Activated CD8-positive, alpha-beta memory T cell treated with anti-CD3 and anti-CD28 coated beads, Interleukin-2, amount 10 ng/mL, durations not matched to agents 7 days and 5 days (primary cell): Measurements from ENCODE around the gene DAAM2. TPM values are rescaled to one million over a fixed set of nuclear protein-coding genes. Genes with fewer than 3 reads are reported as not detected.
A peak's percentile ranks its signal among the peaks of the same experiment; 100 is the strongest.

Source experiments
- ATAC-seq: fragments of 150-1000 bp; cut with Tn5 transposase; one replicate; pipeline ENCODE4 v1.10.0; 2021; ENCODE audit warnings: moderate library complexity
- CTCF ChIA-PET: fragments of 350-600 bp; sonication (Branson Sonifier 250); formaldehyde crosslinking; loops from one replicate; lab custom pipeline; 2021; ENCODE audit warnings: antibody characterized with exemption; lab: Charles Lee
- DNase-seq: peaks from one replicate; pipeline ENCODE4 v3.0.0-alpha.2; 2020
- H3K27ac Mint-ChIP-seq: one replicate; pipeline ENCODE4 v1.8.0; 2021; ENCODE audit warnings: mild to moderate bottlenecking, mixed read lengths
- H3K27me3 Mint-ChIP-seq: one replicate; pipeline ENCODE4 v1.8.0; 2021; ENCODE audit warnings: mixed read lengths
- H3K36me3 Mint-ChIP-seq: one replicate; pipeline ENCODE4 v1.8.0; 2021; ENCODE audit warnings: mild to moderate bottlenecking, mixed read lengths
- H3K4me1 Mint-ChIP-seq: one replicate; pipeline ENCODE4 v1.8.0; 2021; ENCODE audit warnings: mixed read lengths
- H3K4me3 Mint-ChIP-seq: one replicate; pipeline ENCODE4 v1.8.0; 2021; ENCODE audit warnings: mild to moderate bottlenecking, moderate library complexity, mixed read lengths
- H3K9me3 Mint-ChIP-seq: one replicate; pipeline ENCODE4 v1.8.0; 2022; ENCODE audit warnings: low read depth, mixed read lengths
- total RNA-seq, 2 experiments: library from RNA; stranded (reverse); gene quantifications; one replicate each; pipeline ENCODE4 v1.2.3, GENCODE V29; 2021

DAAM2 gene
- total RNA-seq, 2 experiments from 2014 or later, result not detected

GRCh38 chr6:39923394-39923793 lies 131.2 kb downstream of the DAAM2 start:
- no peak for ATAC-seq
- Mint-ChIP-seq H3K27ac (no peak overlapping the region), H3K27me3 (no peaks in the 10 kb centered on the region), H3K9me3 (peaks cover 7% of the 10 kb centered on the region), H3K4me3 (no peak overlapping the region), H3K36me3 (no peaks in the 10 kb centered on the region), H3K4me1 (no peaks in the 10 kb centered on the region)
- CTCF ChIA-PET, result no interaction called here
- DNase-seq, result no peak

GRCh38 chr6:39923861-39924260 lies 131.7 kb downstream of the DAAM2 start:
- H3K4me3 Mint-ChIP-seq, result no peak overlapping the region
- DNase-seq (no peak), ATAC-seq (no peak)
- CTCF ChIA-PET, result no interaction called here
- H3K27ac Mint-ChIP-seq, result no peak overlapping the region
- no peaks in the 10 kb centered on the region for H3K36me3 Mint-ChIP-seq
- no peaks in the 10 kb centered on the region for H3K4me1 Mint-ChIP-seq
- no peaks in the 10 kb centered on the region for H3K27me3 Mint-ChIP-seq
- peaks cover 7% of the 10 kb centered on the region for H3K9me3 Mint-ChIP-seq

DNA sequence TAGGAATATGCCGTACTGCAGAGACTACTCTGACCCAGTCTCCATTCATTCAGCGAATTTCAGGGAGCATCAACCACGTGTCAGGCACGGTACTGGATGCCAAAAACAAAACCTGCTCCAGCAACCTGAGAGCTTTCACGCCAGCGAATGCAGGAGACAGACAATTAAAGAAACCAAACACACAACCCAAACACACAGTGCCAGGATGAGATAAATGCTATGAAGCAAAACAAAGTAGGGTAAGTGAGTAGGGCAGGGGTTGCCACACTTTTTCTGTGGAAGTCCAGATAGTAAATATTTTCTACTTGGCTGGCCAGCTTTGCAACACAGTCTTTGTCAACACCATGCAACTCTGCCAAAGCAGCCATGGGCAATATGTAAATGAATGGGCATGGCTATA lies 132.1 kb downstream of the DAAM2 start:
- peaks cover 7% of the 10 kb centered on the region for H3K9me3 Mint-ChIP-seq

DNA sequence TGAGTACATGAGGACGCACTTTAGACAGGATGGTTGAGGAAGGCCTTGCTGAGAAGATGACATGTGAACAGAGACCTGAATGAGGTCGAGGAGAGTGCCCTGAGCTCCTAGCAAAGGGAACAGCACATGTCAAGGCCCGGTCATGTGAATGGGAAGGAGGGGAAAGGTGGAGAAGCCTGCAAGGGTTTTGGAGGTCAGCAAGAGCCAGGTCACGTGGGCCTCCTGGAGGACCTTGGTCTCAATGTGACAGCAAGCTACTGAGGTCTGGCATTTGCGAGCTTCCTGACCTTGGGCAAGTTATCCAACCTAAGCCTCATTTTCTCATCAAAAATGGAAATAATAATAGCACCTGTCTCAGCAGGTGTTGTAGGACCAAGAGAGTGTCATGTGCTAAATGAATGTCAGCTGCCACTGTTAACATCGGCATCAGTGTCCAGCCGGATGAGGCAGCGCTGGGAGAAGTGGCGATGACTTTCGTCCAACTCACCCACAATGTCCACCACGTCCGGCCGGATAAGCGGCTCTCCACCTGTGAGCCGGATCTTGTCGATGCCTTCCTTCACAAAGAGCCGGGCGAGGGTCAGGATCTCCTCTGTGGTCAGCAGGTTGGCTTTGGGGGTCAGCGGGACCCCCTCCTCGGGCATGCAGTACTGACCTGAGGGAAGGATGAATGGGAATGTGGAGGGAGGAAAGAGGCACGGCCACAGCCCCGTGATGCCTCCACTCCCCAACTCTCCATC lies 133.2 kb downstream of the DAAM2 start:
- peaks cover 7% of the 10 kb centered on the region for H3K9me3 Mint-ChIP-seq
- H3K36me3 Mint-ChIP-seq, result no peaks in the 10 kb centered on the region
- CTCF ChIA-PET, result no interaction called here
- ATAC-seq (no peak), DNase-seq (no peak)
- no peaks in the 10 kb centered on the region for H3K27me3 Mint-ChIP-seq
- H3K27ac Mint-ChIP-seq, result no peak overlapping the region
- no peaks in the 10 kb centered on the region for H3K4me1 Mint-ChIP-seq
- H3K4me3 Mint-ChIP-seq, result no peak overlapping the region

More for the DNA sequence above, 132.1 kb downstream of the DAAM2 start:
- Mint-ChIP-seq H3K36me3 (no peaks in the 10 kb centered on the region), H3K27me3 (no peaks in the 10 kb centered on the region), H3K4me3 (no peak overlapping the region), H3K27ac (no peak overlapping the region), H3K4me1 (no peaks in the 10 kb centered on the region)
- CTCF ChIA-PET, result no interaction called here
- DNase-seq (no peak), ATAC-seq (no peak)

GRCh38 chr6:39925931-39926290 lies 133.7 kb downstream of the DAAM2 start:
- DNase-seq (no peak), ATAC-seq (no peak)
- CTCF ChIA-PET, result no interaction called here
- Mint-ChIP-seq H3K4me3 (no peak overlapping the region), H3K27ac (no peak overlapping the region), H3K36me3 (no peaks in the 10 kb centered on the region), H3K4me1 (no peaks in the 10 kb centered on the region), H3K9me3 (peaks cover 7% of the 10 kb centered on the region), H3K27me3 (no peaks in the 10 kb centered on the region)

GRCh38 chr6:39926668-39927067 lies 134.5 kb downstream of the DAAM2 start:
- peaks cover 7% of the 10 kb centered on the region for H3K9me3 Mint-ChIP-seq
- H3K4me3 Mint-ChIP-seq, result no peak overlapping the region
- H3K27me3 Mint-ChIP-seq, result no peaks in the 10 kb centered on the region
- H3K36me3 Mint-ChIP-seq, result no peaks in the 10 kb centered on the region
- CTCF ChIA-PET, result no interaction called here
- ATAC-seq (no peak), DNase-seq (no peak)
- no peaks in the 10 kb centered on the region for H3K4me1 Mint-ChIP-seq
- no peak overlapping the region for H3K27ac Mint-ChIP-seq

DNA sequence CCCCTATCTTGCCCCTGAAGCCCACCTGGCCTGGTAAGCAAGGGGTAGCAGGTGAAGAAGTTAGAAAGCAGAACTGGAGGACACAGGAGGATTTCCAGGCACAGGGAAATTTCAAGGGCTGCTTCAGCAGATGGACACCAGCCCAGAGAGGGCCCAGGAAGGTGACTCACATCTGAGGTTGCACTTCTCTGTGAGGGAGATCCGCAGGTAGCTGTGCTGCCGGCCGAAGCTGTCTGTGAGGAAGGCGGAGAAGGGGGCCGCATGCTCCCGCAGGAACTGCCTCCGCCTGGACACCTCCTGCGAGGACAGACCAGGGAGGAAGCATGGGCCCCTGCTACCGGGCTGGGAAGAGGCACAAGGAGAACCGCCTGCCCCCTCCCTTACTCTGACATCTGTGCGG lies 135.0 kb downstream of the DAAM2 start:
- Mint-ChIP-seq H3K36me3 (no peaks in the 10 kb centered on the region), H3K4me1 (no peaks in the 10 kb centered on the region), H3K27ac (no peak overlapping the region), H3K27me3 (no peaks in the 10 kb centered on the region), H3K9me3 (peaks cover 7% of the 10 kb centered on the region), H3K4me3 (no peak overlapping the region)
- no peak for DNase-seq
- CTCF ChIA-PET, result no interaction called here
- ATAC-seq, result no peak

GRCh38 chr6:39929039-39929732 lies 137.0 kb downstream of the DAAM2 start:
- no peak overlapping the region for H3K4me3 Mint-ChIP-seq
- no peak overlapping the region for H3K27ac Mint-ChIP-seq
- ATAC-seq (no peak), DNase-seq (no peak)
- CTCF ChIA-PET, result no interaction called here
- peaks cover 10% of the 10 kb centered on the region for H3K27me3 Mint-ChIP-seq
- no peaks in the 10 kb centered on the region for H3K36me3 Mint-ChIP-seq
- no peaks in the 10 kb centered on the region for H3K4me1 Mint-ChIP-seq
- H3K9me3 Mint-ChIP-seq, result peaks cover 7% of the 10 kb centered on the region

GRCh38 chr6:39929733-39930461 lies 137.7 kb downstream of the DAAM2 start:
- Mint-ChIP-seq H3K27ac (no peak overlapping the region), H3K9me3 (peaks cover 7% of the 10 kb centered on the region), H3K4me1 (no peaks in the 10 kb centered on the region), H3K4me3 (no peak overlapping the region), H3K36me3 (no peaks in the 10 kb centered on the region), H3K27me3 (peaks cover 12% of the 10 kb centered on the region)
- DNase-seq (no peak), ATAC-seq (no peak)
- CTCF ChIA-PET, result no interaction called here

- DNase-seq (no peak), ATAC-seq (no peak)
- CTCF ChIA-PET, result no interaction called here
- Mint-ChIP-seq H3K4me1 (no peaks in the 10 kb centered on the region), H3K4me3 (no peak overlapping the region), H3K36me3 (no peaks in the 10 kb centered on the region), H3K9me3 (peaks cover 4% of the 10 kb centered on the region), H3K27ac (no peak overlapping the region), H3K27me3 (peaks cover 15% of the 10 kb centered on the region)
Observed at GRCh38 chr6:39930540-39930939, 138.4 kb downstream of the DAAM2 start.

- Mint-ChIP-seq H3K27ac (no peak overlapping the region), H3K36me3 (no peaks in the 10 kb centered on the region), H3K4me1 (no peaks in the 10 kb centered on the region), H3K27me3 (peaks cover 17% of the 10 kb centered on the region), H3K4me3 (no peak overlapping the region), H3K9me3 (no peaks in the 10 kb centered on the region)
- DNase-seq, result no peak
- CTCF ChIA-PET, result no interaction called here
- ATAC-seq, result no peak
Observed at GRCh38 chr6:39931607-39932006, 139.4 kb downstream of the DAAM2 start.

- no peak overlapping the region for H3K4me3 Mint-ChIP-seq
- peaks cover 17% of the 10 kb centered on the region for H3K27me3 Mint-ChIP-seq
- no peak for ATAC-seq
- H3K27ac Mint-ChIP-seq, result no peak overlapping the region
- H3K9me3 Mint-ChIP-seq, result no peaks in the 10 kb centered on the region
- DNase-seq, result no peak
- CTCF ChIA-PET, result no interaction called here
- no peaks in the 10 kb centered on the region for H3K36me3 Mint-ChIP-seq
- no peaks in the 10 kb centered on the region for H3K4me1 Mint-ChIP-seq
Observed at GRCh38 chr6:39932386-39932910, 140.3 kb downstream of the DAAM2 start.

- H3K4me1 Mint-ChIP-seq, result no peaks in the 10 kb centered on the region
- peaks cover 17% of the 10 kb centered on the region for H3K27me3 Mint-ChIP-seq
- ATAC-seq, result no peak
- peak overlapping the region; percentile 42 for H3K4me3 Mint-ChIP-seq
- no peak overlapping the region for H3K27ac Mint-ChIP-seq
- DNase-seq, result no peak
- CTCF ChIA-PET, result no interaction called here
- no peaks in the 10 kb centered on the region for H3K9me3 Mint-ChIP-seq
- H3K36me3 Mint-ChIP-seq, result no peaks in the 10 kb centered on the region
Observed at GRCh38 chr6:39933669-39934130, 141.5 kb downstream of the DAAM2 start.
